ENCODE measurements around the gene WSCD2.

The WSCD2 gene

DNA sequence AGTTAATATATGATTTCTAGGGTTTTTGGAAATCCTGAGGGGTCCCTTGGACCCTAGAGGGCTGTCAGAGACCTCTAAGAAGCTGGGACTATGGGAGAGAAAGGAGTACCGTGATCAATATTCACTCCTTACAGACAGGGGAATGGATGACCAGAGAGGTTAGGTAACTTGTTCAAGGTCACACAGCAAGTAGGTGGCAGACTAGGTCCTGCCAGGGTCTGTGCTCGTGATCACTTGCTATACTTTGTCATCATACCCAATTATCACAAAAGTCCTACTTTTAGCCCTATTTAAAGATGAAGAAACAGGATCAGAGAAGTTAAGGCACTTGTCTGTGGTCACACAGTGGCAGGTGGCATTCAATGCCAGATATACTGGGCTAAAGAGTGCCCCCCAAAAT, 42.9 kb downstream of the WSCD2 start:
- H3K27ac ChIP-seq (ENCODE audit: insufficient read depth, low read length, poor library complexity, severe bottlenecking): no peak overlapping the region
- H3K36me3 ChIP-seq (ENCODE audit: control insufficient read depth, insufficient read depth, low read length): no peaks in the 10 kb centered on the region
- H3K27me3 ChIP-seq (replicated peaks; ENCODE audit: control insufficient read depth, insufficient read depth, low read length, poor library complexity, severe bottlenecking): peaks cover 4% of the 10 kb centered on the region
- H3K4me3 ChIP-seq (ENCODE audit: insufficient read depth, low read depth, low read length, poor library complexity, severe bottlenecking): no peak overlapping the region
- no peaks in the 10 kb centered on the region for H3K9me3 ChIP-seq (ENCODE audit: control insufficient read depth, low read length)
- H3K4me1 ChIP-seq (ENCODE audit: control insufficient read depth, insufficient read depth, low read length, poor library complexity, severe bottlenecking): no peaks in the 10 kb centered on the region
- no peak for DNase-seq

- no peak for DNase-seq
- H3K4me1 ChIP-seq (ENCODE audit: control insufficient read depth, insufficient read depth, low read length, poor library complexity, severe bottlenecking): no peaks in the 10 kb centered on the region
- no peak overlapping the region for H3K4me3 ChIP-seq (ENCODE audit: insufficient read depth, low read depth, low read length, poor library complexity, severe bottlenecking)
- no peaks in the 10 kb centered on the region for H3K9me3 ChIP-seq (ENCODE audit: control insufficient read depth, low read length)
- peaks cover 4% of the 10 kb centered on the region for H3K27me3 ChIP-seq (replicated peaks; ENCODE audit: control insufficient read depth, insufficient read depth, low read length, poor library complexity, severe bottlenecking)
- H3K36me3 ChIP-seq (ENCODE audit: control insufficient read depth, insufficient read depth, low read length): no peaks in the 10 kb centered on the region
- no peak overlapping the region for H3K27ac ChIP-seq (ENCODE audit: insufficient read depth, low read length, poor library complexity, severe bottlenecking)
Measured at GRCh38 chr12:108173160-108173559, 44.1 kb downstream of the WSCD2 start.

GRCh38 chr12:108173892-108174291, 44.8 kb downstream of the WSCD2 start:
- H3K27ac ChIP-seq (ENCODE audit: insufficient read depth, low read length, poor library complexity, severe bottlenecking): no peak overlapping the region
- H3K4me1 ChIP-seq (ENCODE audit: control insufficient read depth, insufficient read depth, low read length, poor library complexity, severe bottlenecking): no peaks in the 10 kb centered on the region
- H3K27me3 ChIP-seq (replicated peaks; ENCODE audit: control insufficient read depth, insufficient read depth, low read length, poor library complexity, severe bottlenecking): peaks cover 4% of the 10 kb centered on the region
- no peaks in the 10 kb centered on the region for H3K36me3 ChIP-seq (ENCODE audit: control insufficient read depth, insufficient read depth, low read length)
- DNase-seq: no peak
- H3K9me3 ChIP-seq (ENCODE audit: control insufficient read depth, low read length): no peaks in the 10 kb centered on the region
- H3K4me3 ChIP-seq (ENCODE audit: insufficient read depth, low read depth, low read length, poor library complexity, severe bottlenecking): no peak overlapping the region

- no peaks in the 10 kb centered on the region for H3K9me3 ChIP-seq (ENCODE audit: control insufficient read depth, low read length)
- H3K27me3 ChIP-seq (replicated peaks; ENCODE audit: control insufficient read depth, insufficient read depth, low read length, poor library complexity, severe bottlenecking): peaks cover 4% of the 10 kb centered on the region
- H3K4me1 ChIP-seq (ENCODE audit: control insufficient read depth, insufficient read depth, low read length, poor library complexity, severe bottlenecking): no peaks in the 10 kb centered on the region
- H3K36me3 ChIP-seq (ENCODE audit: control insufficient read depth, insufficient read depth, low read length): no peaks in the 10 kb centered on the region
- no peak for DNase-seq
- H3K27ac ChIP-seq (ENCODE audit: insufficient read depth, low read length, poor library complexity, severe bottlenecking): no peak overlapping the region
- no peak overlapping the region for H3K4me3 ChIP-seq (ENCODE audit: insufficient read depth, low read depth, low read length, poor library complexity, severe bottlenecking)
Measured at GRCh38 chr12:108174641-108175040, 45.6 kb downstream of the WSCD2 start.

DNA sequence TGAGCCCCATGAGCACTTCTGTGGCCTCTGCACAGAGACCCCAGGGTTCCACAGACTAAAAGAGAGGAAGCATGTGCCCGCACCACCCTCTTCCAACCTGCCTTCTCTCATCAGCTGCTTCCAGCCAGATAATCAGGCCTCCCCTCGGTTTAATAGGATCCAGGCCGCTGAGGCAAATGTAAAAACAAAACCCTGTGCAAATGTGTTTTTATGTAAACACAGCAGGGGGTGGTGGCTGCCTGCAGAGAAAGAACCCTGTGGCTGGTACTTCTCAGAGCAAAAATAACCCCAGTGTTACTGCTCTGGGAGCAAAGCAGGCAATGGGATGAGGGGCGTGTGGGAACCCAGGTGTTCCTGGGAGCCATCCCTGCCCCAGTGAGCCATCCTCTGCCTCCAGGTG, 46.2 kb downstream of the WSCD2 start:
- no peaks in the 10 kb centered on the region for H3K4me1 ChIP-seq (ENCODE audit: control insufficient read depth, insufficient read depth, low read length, poor library complexity, severe bottlenecking)
- no peak overlapping the region for H3K4me3 ChIP-seq (ENCODE audit: insufficient read depth, low read depth, low read length, poor library complexity, severe bottlenecking)
- no peaks in the 10 kb centered on the region for H3K36me3 ChIP-seq (ENCODE audit: control insufficient read depth, insufficient read depth, low read length)
- H3K9me3 ChIP-seq (ENCODE audit: control insufficient read depth, low read length): no peaks in the 10 kb centered on the region
- DNase-seq: no peak
- H3K27me3 ChIP-seq (replicated peaks; ENCODE audit: control insufficient read depth, insufficient read depth, low read length, poor library complexity, severe bottlenecking): peaks cover 4% of the 10 kb centered on the region
- no peak overlapping the region for H3K27ac ChIP-seq (ENCODE audit: insufficient read depth, low read length, poor library complexity, severe bottlenecking)

DNA sequence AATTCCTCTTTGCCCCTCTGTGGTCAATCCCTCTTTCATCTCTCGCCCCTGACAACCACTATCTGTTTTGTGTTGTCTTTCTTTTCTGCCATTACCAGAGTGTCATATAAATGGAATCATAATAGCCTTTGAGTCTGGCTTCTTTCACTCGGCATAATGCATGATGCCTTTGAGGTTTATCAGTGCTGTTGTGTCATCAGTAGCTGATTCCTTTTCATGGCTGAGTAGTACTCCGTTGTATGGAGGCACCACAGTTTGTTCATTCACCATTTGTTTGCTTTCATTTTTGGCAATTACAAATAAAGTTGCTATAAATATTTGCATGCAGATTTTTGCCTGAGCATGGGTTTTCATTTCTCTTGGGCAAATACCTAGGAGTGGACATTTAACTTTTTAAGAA, 47.2 kb downstream of the WSCD2 start:
- no peak for DNase-seq
- no peak overlapping the region for H3K27ac ChIP-seq (ENCODE audit: insufficient read depth, low read length, poor library complexity, severe bottlenecking)
- H3K27me3 ChIP-seq (replicated peaks; ENCODE audit: control insufficient read depth, insufficient read depth, low read length, poor library complexity, severe bottlenecking): no peaks in the 10 kb centered on the region
- no peaks in the 10 kb centered on the region for H3K9me3 ChIP-seq (ENCODE audit: control insufficient read depth, low read length)
- no peaks in the 10 kb centered on the region for H3K36me3 ChIP-seq (ENCODE audit: control insufficient read depth, insufficient read depth, low read length)
- H3K4me3 ChIP-seq (ENCODE audit: insufficient read depth, low read depth, low read length, poor library complexity, severe bottlenecking): no peak overlapping the region
- H3K4me1 ChIP-seq (ENCODE audit: control insufficient read depth, insufficient read depth, low read length, poor library complexity, severe bottlenecking): no peaks in the 10 kb centered on the region

- Histone ChIP-seq H3K9me3 (ENCODE audit: control insufficient read depth, low read length) (no peaks in the 10 kb centered on the region), H3K27ac (ENCODE audit: insufficient read depth, low read length, poor library complexity, severe bottlenecking) (no peak overlapping the region), H3K36me3 (ENCODE audit: control insufficient read depth, insufficient read depth, low read length) (no peaks in the 10 kb centered on the region), H3K27me3 (replicated peaks; ENCODE audit: control insufficient read depth, insufficient read depth, low read length, poor library complexity, severe bottlenecking) (no peaks in the 10 kb centered on the region), H3K4me3 (ENCODE audit: insufficient read depth, low read depth, low read length, poor library complexity, severe bottlenecking) (no peak overlapping the region), H3K4me1 (ENCODE audit: control insufficient read depth, insufficient read depth, low read length, poor library complexity, severe bottlenecking) (no peaks in the 10 kb centered on the region)
- no peak for DNase-seq
Measured at GRCh38 chr12:108177131-108177530, 48.0 kb downstream of the WSCD2 start.

DNA sequence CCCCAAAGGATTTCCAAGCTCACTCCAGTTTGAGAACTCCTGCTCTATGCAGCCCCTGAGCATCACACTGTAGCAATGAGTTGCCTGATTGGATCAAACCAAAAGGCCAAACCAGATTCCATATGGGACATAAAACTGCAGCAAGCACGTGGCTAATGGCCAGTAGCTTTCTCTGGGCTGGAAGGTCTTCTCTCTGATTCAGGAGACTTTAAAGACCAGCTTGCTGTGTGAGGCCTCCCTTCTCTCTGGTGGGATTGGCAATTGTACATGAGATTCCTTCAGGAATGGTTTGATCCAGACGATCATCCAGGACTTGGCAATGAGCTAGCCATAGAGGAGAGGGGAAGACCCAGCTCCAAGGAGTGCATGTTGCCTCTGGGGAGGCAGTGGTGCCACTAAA, 50.2 kb downstream of the WSCD2 start:
- Histone ChIP-seq H3K9me3 (ENCODE audit: control insufficient read depth, low read length) (no peaks in the 10 kb centered on the region), H3K36me3 (ENCODE audit: control insufficient read depth, insufficient read depth, low read length) (no peaks in the 10 kb centered on the region), H3K4me3 (ENCODE audit: insufficient read depth, low read depth, low read length, poor library complexity, severe bottlenecking) (no peak overlapping the region), H3K27ac (ENCODE audit: insufficient read depth, low read length, poor library complexity, severe bottlenecking) (no peak overlapping the region), H3K27me3 (replicated peaks; ENCODE audit: control insufficient read depth, insufficient read depth, low read length, poor library complexity, severe bottlenecking) (no peaks in the 10 kb centered on the region), H3K4me1 (ENCODE audit: control insufficient read depth, insufficient read depth, low read length, poor library complexity, severe bottlenecking) (no peaks in the 10 kb centered on the region)
- DNase-seq: no peak

GRCh38 chr12:108180255-108181094, 51.4 kb downstream of the WSCD2 start:
- H3K4me1 ChIP-seq (ENCODE audit: control insufficient read depth, insufficient read depth, low read length, poor library complexity, severe bottlenecking): no peaks in the 10 kb centered on the region
- H3K36me3 ChIP-seq (ENCODE audit: control insufficient read depth, insufficient read depth, low read length): no peaks in the 10 kb centered on the region
- no peak for DNase-seq
- no peak overlapping the region for H3K27ac ChIP-seq (ENCODE audit: insufficient read depth, low read length, poor library complexity, severe bottlenecking)
- H3K27me3 ChIP-seq (replicated peaks; ENCODE audit: control insufficient read depth, insufficient read depth, low read length, poor library complexity, severe bottlenecking): no peaks in the 10 kb centered on the region
- H3K4me3 ChIP-seq (ENCODE audit: insufficient read depth, low read depth, low read length, poor library complexity, severe bottlenecking): no peak overlapping the region
- no peaks in the 10 kb centered on the region for H3K9me3 ChIP-seq (ENCODE audit: control insufficient read depth, low read length)

- Histone ChIP-seq H3K9me3 (ENCODE audit: control insufficient read depth, low read length) (no peaks in the 10 kb centered on the region), H3K27ac (ENCODE audit: insufficient read depth, low read length, poor library complexity, severe bottlenecking) (no peak overlapping the region), H3K4me1 (ENCODE audit: control insufficient read depth, insufficient read depth, low read length, poor library complexity, severe bottlenecking) (no peaks in the 10 kb centered on the region), H3K36me3 (ENCODE audit: control insufficient read depth, insufficient read depth, low read length) (no peaks in the 10 kb centered on the region), H3K4me3 (ENCODE audit: insufficient read depth, low read depth, low read length, poor library complexity, severe bottlenecking) (no peak overlapping the region), H3K27me3 (replicated peaks; ENCODE audit: control insufficient read depth, insufficient read depth, low read length, poor library complexity, severe bottlenecking) (no peaks in the 10 kb centered on the region)
- DNase-seq: no peak
Measured at GRCh38 chr12:108181095-108181454, 52.0 kb downstream of the WSCD2 start.

Measured in effector memory CD4-positive, alpha-beta T cell (primary cell).